GM12892 (cell line): Measurements from ENCODE around the gene COL23A1.

Experiments used
- POLR2A ChIP-seq: IDR thresholded peaks from 2 replicates; pipeline ENCODE4 v1.6.1; 2011; ENCODE audit warnings: low read depth, low read length, control low read depth
- POLR2AphosphoS5 ChIP-seq: IDR thresholded peaks from 2 replicates; pipeline ENCODE4 v1.6.1; 2011; ENCODE audit warnings: low read depth, low read length, control low read depth

- TF ChIP-seq POLR2A, result no peak
- TF ChIP-seq POLR2AphosphoS5, result no peak
Observed at GRCh38 chr5:178434851-178435250, 155.3 kb downstream of the COL23A1 start.
